Lung (tissue), 12 donors: Measurements from ENCODE around the gene CEP43. TPM values are rescaled to one million over a fixed set of nuclear protein-coding genes. Genes with fewer than 3 reads are reported as not detected.

Source experiments
- ATAC-seq: fragments of 200-7000 bp; cut with Tn5 transposase; one replicate; pipeline ENCODE4 v1.9.1; 2020; ENCODE audit warnings: moderate number of reproducible peaks; ENCODE audit not compliant: insufficient read depth, low FRiP score
- DNase-seq, 3 donors: peaks; one replicate each; pipeline ENCODE4 v3.0.0-alpha.2; 2013 to 2017
- H3K27ac ChIP-seq, 2 donors: one replicate each; pipeline ENCODE4 v1.5.1; 2013; ENCODE audit warnings: mild to moderate bottlenecking in 2 of 2, moderate library complexity in 2 of 2, control low read depth in 1 of 2, inconsistent platforms in 1 of 2, low read depth in 1 of 2, low read length in 1 of 2
- H3K27me3 ChIP-seq, 3 donors: one replicate each; pipeline ENCODE4 v1.5.1; 2013; ENCODE audit warnings: low read length in 2 of 3; ENCODE audit not compliant: control insufficient read depth in 3 of 3, insufficient read depth in 3 of 3
- H3K36me3 ChIP-seq, 4 donors: one replicate each; pipeline ENCODE4 v1.5.1; 2013; ENCODE audit warnings: low read length in 4 of 4, mild to moderate bottlenecking in 1 of 4, moderate library complexity in 1 of 4; ENCODE audit not compliant: control insufficient read depth in 4 of 4, insufficient read depth in 4 of 4
- H3K4me1 ChIP-seq, 5 donors: one replicate each; pipeline ENCODE4 v1.5.1; 2013; ENCODE audit warnings: low read length in 5 of 5, mild to moderate bottlenecking in 2 of 5, moderate library complexity in 1 of 5; ENCODE audit not compliant: control insufficient read depth in 5 of 5, insufficient read depth in 5 of 5
- H3K4me3 ChIP-seq: one replicate; pipeline ENCODE4 v1.5.1; 2013; ENCODE audit warnings: mild to moderate bottlenecking, control low read depth, moderate library complexity
- H3K9ac ChIP-seq, 2 donors: one replicate each; pipeline ENCODE4 v1.5.1; 2013; ENCODE audit warnings: low read length in 2 of 2, control low read depth in 1 of 2; ENCODE audit not compliant: insufficient read depth in 1 of 2
- H3K9me3 ChIP-seq, 4 donors: one replicate each; pipeline ENCODE4 v1.5.1; 2013; ENCODE audit warnings: low read length in 3 of 4, mild to moderate bottlenecking in 1 of 4, moderate library complexity in 1 of 4; ENCODE audit not compliant: control insufficient read depth in 4 of 4, insufficient read depth in 3 of 4
- CTCF ChIP-seq: IDR thresholded peaks from 2 replicates; pipeline ENCODE4 v1.5.1; 2012; ENCODE audit warnings: mild to moderate bottlenecking; ENCODE audit errors: control extremely low read depth, extremely low read depth
- WGBS, 2 donors: extraction: QIAGEN DNeasy Blood & Tissue Kit; methylation state at CpG; one replicate each; pipeline ENCODE4 v1.1.7; 2013; 5-methylcytosine and 5-hydroxymethylcytosine counted together
- polyA plus RNA-seq, 2 donors: library from polyadenylated mRNA; stranded (reverse); fragments of 200-250 nt; gene quantifications; one replicate each; pipeline ENCODE4 v1.2.1, GENCODE V29; 2013
- total RNA-seq, 2 donors: library from RNA; depleted of rRNA in 1 of 2; stranded (reverse); fragments of >200 nt in 1 of 2; gene quantifications; one replicate each; pipeline ENCODE4 v1.2.1, GENCODE V29; 2014 to 2021
- donor health status: control.
- donor health status: control.
- donor health status: Bipolar disorder and iron deficiency.
- donor health status: healthy.
- donor health status: DM: yes; HTN: yes; CAD: no.

The CEP43 gene
- total and polyA plus RNA-seq, 4 donors: 6.6 to 43.2 (median 10.3) TPM

GRCh38 chr6:166960609-166960978, 38.6 kb upstream of the CEP43 start:
- no peak for TF ChIP-seq CTCF
- Histone ChIP-seq H3K36me3 (no peaks in the 10 kb centered on the region), H3K9ac (no peak overlapping the region), H3K27me3 (no peaks in the 10 kb centered on the region), H3K9me3 (peaks cover 0 to 2% (median 0%) of the 10 kb centered on the region in 4 donors), H3K4me1 (peaks cover 0 to 8% (median 0%) of the 10 kb centered on the region in 5 donors), H3K27ac (no peak overlapping the region), H3K4me3 (no peak overlapping the region)
- 94 to 98% methylated on average over 3 of the region's 3 CpGs for WGBS, 2 donors
- no peak for ATAC-seq
- no peak for DNase-seq

- Histone ChIP-seq H3K27me3 (no peaks in the 10 kb centered on the region), H3K4me1 (no peaks in the 10 kb centered on the region), H3K36me3 (no peaks in the 10 kb centered on the region), H3K9me3 (no peaks in the 10 kb centered on the region), H3K27ac (no peak overlapping the region), H3K9ac (no peak overlapping the region), H3K4me3 (no peak overlapping the region)
- no peak for TF ChIP-seq CTCF
- WGBS, 2 donors: 97 to 100% methylated on average over 2 of the region's 2 CpGs
- DNase-seq (no peak), ATAC-seq (no peak)
These were observed 32.9 kb upstream of the CEP43 start for GRCh38 chr6:166966268-166966667.

DNA sequence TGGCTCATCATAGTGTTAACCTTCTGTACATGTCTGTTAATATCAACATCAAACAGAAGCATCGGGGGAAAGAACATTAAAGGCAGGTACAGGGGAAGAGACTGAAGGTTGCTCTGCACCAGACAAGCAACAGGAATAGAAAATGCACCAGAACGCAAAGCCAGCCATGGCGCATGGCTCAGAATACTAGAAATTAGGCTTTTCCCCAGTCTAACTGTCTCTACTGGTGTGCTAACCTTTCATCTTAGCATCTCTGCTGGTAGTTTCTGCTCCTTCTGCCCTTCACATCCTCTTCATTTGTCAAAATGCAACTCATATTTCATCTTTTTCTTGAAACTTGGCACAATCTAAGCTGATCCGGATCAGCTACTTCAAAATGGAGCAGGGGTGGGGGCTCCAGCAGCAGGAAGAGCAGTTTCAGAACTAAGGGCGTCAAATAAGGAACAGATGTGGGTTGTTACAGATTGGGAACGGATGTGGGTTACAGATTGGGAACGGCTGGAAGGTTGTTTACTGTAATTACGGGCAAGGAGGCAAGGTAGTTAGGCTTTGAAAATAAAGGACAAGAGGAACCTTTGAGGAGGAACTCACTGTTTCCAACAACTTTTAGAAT, 29.7 kb upstream of the CEP43 start:
- Histone ChIP-seq H3K9ac (no peak overlapping the region), H3K4me1 (no peaks in the 10 kb centered on the region), H3K9me3 (no peaks in the 10 kb centered on the region), H3K27me3 (no peaks in the 10 kb centered on the region), H3K27ac (no peak overlapping the region), H3K36me3 (no peaks in the 10 kb centered on the region), H3K4me3 (no peak overlapping the region)
- no peak for TF ChIP-seq CTCF
- no peak for DNase-seq
- WGBS, 2 donors: 42 to 61% methylated on average over 8 of the region's 8 CpGs
- no peak for ATAC-seq

DNA sequence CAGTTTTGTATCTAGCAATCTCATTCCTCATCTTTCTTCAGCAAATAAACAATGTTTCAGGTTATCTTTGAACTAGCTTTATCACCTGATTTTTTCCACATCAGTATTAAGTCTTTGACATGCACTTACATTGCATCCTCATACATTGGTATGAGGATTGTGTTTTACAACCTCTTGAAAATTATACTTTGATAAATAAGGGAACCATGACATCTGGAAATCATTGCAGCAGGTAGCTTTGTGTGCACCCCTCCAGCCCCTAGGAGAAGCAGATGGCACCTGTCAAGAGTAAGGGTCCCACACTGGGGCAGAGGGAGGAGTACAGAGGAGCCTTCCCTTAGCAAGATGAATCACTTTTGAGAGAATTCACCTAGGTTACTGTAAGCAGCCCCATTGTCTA, 29.1 kb upstream of the CEP43 start:
- no peak overlapping the region for H3K4me3 ChIP-seq
- DNase-seq (no peak), ATAC-seq (no peak)
- TF ChIP-seq CTCF: no peak
- H3K36me3 ChIP-seq: no peaks in the 10 kb centered on the region
- no peak overlapping the region for H3K9ac ChIP-seq
- no peaks in the 10 kb centered on the region for H3K27me3 ChIP-seq
- H3K9me3 ChIP-seq: no peaks in the 10 kb centered on the region
- no peaks in the 10 kb centered on the region for H3K4me1 ChIP-seq
- no peak overlapping the region for H3K27ac ChIP-seq
